ENCODE results near the gene GBF1. TPM values are rescaled to one million over a fixed set of nuclear protein-coding genes. Genes with fewer than 3 reads are reported as not detected.

GBF1 gene
- polyA plus RNA-seq, 1 donor from 2014 or later = 14.9 TPM

GRCh38 chr10:102230264-102230860 is 15.0 kb upstream of the GBF1 start:
- Histone ChIP-seq H3K4me2 (ENCODE audit: low read length) (peak overlapping the region; percentile 55), H3K27ac (ENCODE audit: low read length) (no peak overlapping the region), H3K4me3 (ENCODE audit: low read length) (peak overlapping the region; percentile 56), H3K27me3 (ENCODE audit: insufficient read depth, low read depth, low read length) (peaks cover 90% of the 10 kb centered on the region), H4K20me1 (ENCODE audit: insufficient read depth) (no peaks in the 10 kb centered on the region), H3K9ac (ENCODE audit: low read length) (no peak overlapping the region), H3K9me3 (ENCODE audit: low read length) (no peaks in the 10 kb centered on the region), H3K9me2 (ENCODE audit: insufficient read depth, low read length) (no peaks in the 10 kb centered on the region), H2AFZ (ENCODE audit: low read depth, low read length) (no peak overlapping the region), H3K79me2 (replicated peaks; ENCODE audit: insufficient read depth, low read length) (no peaks in the 10 kb centered on the region), H3F3A (ENCODE audit: insufficient read depth, low read length, poor library complexity, severe bottlenecking) (no peaks in the 10 kb centered on the region), H3K36me3 (ENCODE audit: insufficient read depth, low read length) (no peaks in the 10 kb centered on the region)
- TF ChIP-seq REST (IDR thresholded peaks at IDR 0.05; ENCODE audit: borderline replicate concordance) = no peak
- TF ChIP-seq TAF1 (IDR thresholded peaks at IDR 0.05; ENCODE audit: low read depth) = no peak
- no peak for TF ChIP-seq SMC3 (conservative IDR thresholded peaks at IDR 0.05; ENCODE audit: poor library complexity)
- peak; percentile 0 for TF ChIP-seq MXI1 (conservative IDR thresholded peaks at IDR 0.05; ENCODE audit: poor library complexity, severe bottlenecking)
- peak; percentile 95 for TF ChIP-seq EZH2 (IDR thresholded peaks at IDR 0.05; ENCODE audit: borderline replicate concordance, insufficient read depth, low read length, poor library complexity, severe bottlenecking)
- no peak for TF ChIP-seq RAD21 (conservative IDR thresholded peaks at IDR 0.05)
- TF ChIP-seq EP300 (conservative IDR thresholded peaks at IDR 0.05; ENCODE audit: poor library complexity, severe bottlenecking) = no peak
- no peak for TF ChIP-seq POLR2AphosphoS5 (IDR thresholded peaks at IDR 0.05)

GRCh38 chr10:102230861-102231356 is 14.4 kb upstream of the GBF1 start:
- no peaks in the 10 kb centered on the region for H3K79me2 ChIP-seq (replicated peaks; ENCODE audit: insufficient read depth, low read length)
- H3K9me2 ChIP-seq (ENCODE audit: insufficient read depth, low read length) = no peaks in the 10 kb centered on the region
- H3F3A ChIP-seq (ENCODE audit: insufficient read depth, low read length, poor library complexity, severe bottlenecking) = no peaks in the 10 kb centered on the region
- no peak overlapping the region for H2AFZ ChIP-seq (ENCODE audit: low read depth, low read length)
- H3K9ac ChIP-seq (ENCODE audit: low read length) = no peak overlapping the region
- H3K4me2 ChIP-seq (ENCODE audit: low read length) = no peak overlapping the region
- no peaks in the 10 kb centered on the region for H3K36me3 ChIP-seq (ENCODE audit: insufficient read depth, low read length)
- H3K27me3 ChIP-seq (ENCODE audit: insufficient read depth, low read depth, low read length) = peaks cover 84% of the 10 kb centered on the region
- H4K20me1 ChIP-seq (ENCODE audit: insufficient read depth) = no peaks in the 10 kb centered on the region
- no peak for TF ChIP-seq MXI1 (conservative IDR thresholded peaks at IDR 0.05; ENCODE audit: poor library complexity, severe bottlenecking)
- TF ChIP-seq, protein P1, sequence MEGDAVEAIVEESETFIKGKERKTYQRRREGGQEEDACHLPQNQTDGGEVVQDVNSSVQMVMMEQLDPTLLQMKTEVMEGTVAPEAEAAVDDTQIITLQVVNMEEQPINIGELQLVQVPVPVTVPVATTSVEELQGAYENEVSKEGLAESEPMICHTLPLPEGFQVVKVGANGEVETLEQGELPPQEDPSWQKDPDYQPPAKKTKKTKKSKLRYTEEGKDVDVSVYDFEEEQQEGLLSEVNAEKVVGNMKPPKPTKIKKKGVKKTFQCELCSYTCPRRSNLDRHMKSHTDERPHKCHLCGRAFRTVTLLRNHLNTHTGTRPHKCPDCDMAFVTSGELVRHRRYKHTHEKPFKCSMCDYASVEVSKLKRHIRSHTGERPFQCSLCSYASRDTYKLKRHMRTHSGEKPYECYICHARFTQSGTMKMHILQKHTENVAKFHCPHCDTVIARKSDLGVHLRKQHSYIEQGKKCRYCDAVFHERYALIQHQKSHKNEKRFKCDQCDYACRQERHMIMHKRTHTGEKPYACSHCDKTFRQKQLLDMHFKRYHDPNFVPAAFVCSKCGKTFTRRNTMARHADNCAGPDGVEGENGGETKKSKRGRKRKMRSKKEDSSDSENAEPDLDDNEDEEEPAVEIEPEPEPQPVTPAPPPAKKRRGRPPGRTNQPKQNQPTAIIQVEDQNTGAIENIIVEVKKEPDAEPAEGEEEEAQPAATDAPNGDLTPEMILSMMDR (IDR thresholded peaks at IDR 0.05; ENCODE audit: poor library complexity, severe bottlenecking) = peak; percentile 55
- no peak for TF ChIP-seq RAD21 (conservative IDR thresholded peaks at IDR 0.05)
- no peak for TF ChIP-seq POLR2AphosphoS5 (IDR thresholded peaks at IDR 0.05)
- no peak for TF ChIP-seq EP300 (conservative IDR thresholded peaks at IDR 0.05; ENCODE audit: poor library complexity, severe bottlenecking)
- TF ChIP-seq TAF1 (IDR thresholded peaks at IDR 0.05; ENCODE audit: low read depth) = no peak
- TF ChIP-seq EZH2 (IDR thresholded peaks at IDR 0.05; ENCODE audit: borderline replicate concordance, insufficient read depth, low read length, poor library complexity, severe bottlenecking) = peak; percentile 77
- no peak for TF ChIP-seq SMC3 (conservative IDR thresholded peaks at IDR 0.05; ENCODE audit: poor library complexity)
- TF ChIP-seq REST (IDR thresholded peaks at IDR 0.05; ENCODE audit: borderline replicate concordance) = no peak
- peak overlapping the region; percentile 56 for H3K4me3 ChIP-seq (ENCODE audit: low read length)
- no peak overlapping the region for H3K27ac ChIP-seq (ENCODE audit: low read length)
- H3K9me3 ChIP-seq (ENCODE audit: low read length) = no peaks in the 10 kb centered on the region

Measured in neural cell (in vitro differentiated cells).